ENCODE measurements around the gene PLEKHA4.
"Not testable (repeated sequence)": the region's sequence is repeated elsewhere in the genome, so short reads cannot be mapped to it uniquely, and the experiment has no call there.

PLEKHA4 gene

GRCh38 chr19:48887861-48888612, 19.6 kb upstream of the PLEKHA4 start:
- DNase-seq: no peak

GRCh38 chr19:48883726-48884125, 15.3 kb upstream of the PLEKHA4 start:
- no peak for DNase-seq

DNA sequence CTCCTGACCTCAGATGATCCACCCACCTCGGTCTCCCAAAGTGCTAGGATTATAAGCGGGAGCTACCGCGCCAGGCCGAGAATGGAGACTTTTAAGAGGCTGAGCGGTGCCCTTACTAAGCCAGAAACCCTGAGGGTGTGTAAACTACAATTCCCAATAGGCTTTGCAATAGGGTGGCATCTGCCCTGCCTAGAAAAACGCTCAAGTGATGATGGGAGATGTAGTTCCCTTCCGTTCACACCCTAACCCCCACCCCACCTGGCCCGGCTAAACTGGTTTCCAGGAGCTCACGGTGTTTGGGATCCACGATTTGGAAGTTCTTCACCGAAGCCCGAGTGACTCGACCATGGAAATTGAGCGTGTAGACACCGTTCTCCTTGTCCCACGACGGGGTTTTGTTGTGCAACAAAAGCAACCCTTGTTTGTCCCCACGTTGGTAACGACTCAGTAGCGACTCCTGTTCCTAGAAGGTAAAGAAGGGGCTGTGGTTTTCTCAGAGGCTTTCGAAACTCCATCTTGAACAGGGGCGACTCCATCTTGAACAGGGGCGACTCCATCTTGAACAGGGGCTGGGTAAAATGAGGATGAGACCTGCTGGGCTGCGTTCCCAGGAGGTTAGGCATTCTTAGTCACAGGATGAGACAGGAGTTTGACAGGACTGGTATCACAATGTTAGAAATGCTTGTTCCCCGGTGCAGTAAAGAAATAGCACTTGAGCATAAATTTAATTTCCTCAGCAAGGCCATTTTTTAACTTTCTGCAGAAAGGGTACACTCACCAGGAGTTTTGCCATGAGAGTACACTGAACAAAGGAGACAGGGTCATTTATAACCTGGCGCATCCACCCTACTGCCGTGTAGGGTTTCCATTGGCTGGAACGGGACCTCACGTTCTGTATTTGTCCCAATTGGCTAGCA, 13.6 kb upstream of the PLEKHA4 start:
- peak; percentile 58 for DNase-seq

GRCh38 chr19:48879696-48880095, 11.3 kb upstream of the PLEKHA4 start:
- DNase-seq: not testable (repeated sequence)

DNA sequence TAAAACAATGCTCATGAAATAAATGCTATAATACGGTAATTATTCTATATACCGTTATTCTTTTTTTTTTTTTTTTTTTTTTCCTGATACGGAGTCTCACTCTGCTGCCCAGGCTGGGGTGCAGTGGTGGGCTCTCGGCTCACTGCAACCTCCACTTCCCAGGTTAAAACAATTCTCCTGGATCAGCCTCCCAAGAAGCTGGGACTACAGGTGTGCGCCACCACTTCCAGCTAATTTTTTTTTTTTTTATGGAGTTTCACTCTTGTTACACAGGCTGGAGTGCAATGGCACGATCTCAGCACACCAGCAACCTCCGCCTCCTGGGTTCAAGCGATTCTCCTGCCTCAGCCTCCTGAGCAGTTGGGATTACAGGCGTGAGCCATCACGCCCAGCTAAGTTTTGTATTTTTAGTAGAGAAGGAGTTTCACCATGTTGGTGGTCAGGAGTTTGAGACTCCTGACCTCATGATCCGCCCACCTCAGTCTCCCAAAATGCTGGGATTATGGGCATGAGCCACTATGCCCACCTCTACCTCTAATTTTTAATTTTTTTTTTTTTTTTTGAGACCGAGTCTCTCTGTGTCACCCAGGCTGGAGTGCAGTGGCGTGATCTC, 10.7 kb upstream of the PLEKHA4 start:
- no peak for DNase-seq

DNA sequence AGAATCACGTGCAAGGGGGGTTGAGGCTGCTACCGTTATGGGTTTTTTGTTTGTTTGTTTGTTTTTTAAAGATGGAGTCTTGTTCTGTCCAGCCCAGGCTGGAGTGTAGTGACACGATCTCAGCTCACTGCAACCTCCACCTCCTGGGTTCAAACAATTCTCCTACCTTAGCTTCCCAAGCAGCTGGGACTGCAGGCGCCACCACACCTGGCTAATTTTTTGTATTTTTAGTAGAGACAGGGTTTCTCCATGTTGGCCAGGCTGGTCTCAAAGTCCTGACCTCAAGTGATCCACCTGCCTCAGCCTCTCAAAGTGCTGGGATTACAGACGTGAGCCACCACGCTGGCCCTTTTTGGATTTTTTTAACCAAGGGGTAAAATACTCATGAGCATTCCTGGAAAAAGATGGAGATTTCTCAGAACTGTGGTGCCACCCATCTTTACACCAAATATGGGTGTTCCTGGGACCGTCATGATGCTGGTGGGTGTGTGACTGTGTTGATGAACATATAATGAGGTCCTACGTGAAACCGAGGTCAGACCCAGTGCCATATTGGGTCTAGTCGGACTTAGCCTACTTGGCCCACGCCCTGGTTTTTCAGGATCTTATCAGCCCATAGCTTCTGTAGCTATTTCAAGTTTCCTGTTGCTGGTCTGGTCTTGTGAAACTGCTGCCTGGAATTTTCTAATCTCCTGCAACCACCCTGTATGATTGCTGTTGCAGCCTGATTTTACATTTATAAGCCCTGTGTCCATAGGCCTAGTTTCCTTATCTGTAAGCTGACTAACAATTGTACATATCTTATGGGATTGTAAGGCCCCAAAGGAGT, 10.0 kb upstream of the PLEKHA4 start:
- DNase-seq: peak; percentile 100

DNA sequence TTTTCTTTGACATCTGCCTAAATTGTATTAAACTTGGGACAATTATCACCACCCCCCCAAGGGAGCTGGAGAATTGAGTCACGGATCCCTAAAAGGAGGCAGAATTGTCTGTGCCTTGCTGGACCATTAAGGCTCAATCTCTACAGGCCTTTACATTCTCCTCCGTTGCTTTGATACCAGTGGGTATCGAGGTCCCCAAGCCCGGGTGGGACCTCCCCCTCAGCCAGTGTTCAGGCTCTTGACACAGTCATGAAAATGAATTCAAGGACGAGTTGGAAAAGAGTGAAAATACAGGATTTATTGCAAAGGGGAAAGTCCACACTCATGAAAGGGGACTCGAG, 9.4 kb upstream of the PLEKHA4 start:
- no peak for DNase-seq

- DNase-seq: peak; percentile 94
Measured at GRCh38 chr19:48876043-48876981, 7.9 kb upstream of the PLEKHA4 start.

- peak; percentile 75 for DNase-seq
Measured at GRCh38 chr19:48874303-48875135, 6.1 kb upstream of the PLEKHA4 start.

GRCh38 chr19:48873476-48874302, 5.3 kb upstream of the PLEKHA4 start:
- peak; percentile 99 for DNase-seq

DNA sequence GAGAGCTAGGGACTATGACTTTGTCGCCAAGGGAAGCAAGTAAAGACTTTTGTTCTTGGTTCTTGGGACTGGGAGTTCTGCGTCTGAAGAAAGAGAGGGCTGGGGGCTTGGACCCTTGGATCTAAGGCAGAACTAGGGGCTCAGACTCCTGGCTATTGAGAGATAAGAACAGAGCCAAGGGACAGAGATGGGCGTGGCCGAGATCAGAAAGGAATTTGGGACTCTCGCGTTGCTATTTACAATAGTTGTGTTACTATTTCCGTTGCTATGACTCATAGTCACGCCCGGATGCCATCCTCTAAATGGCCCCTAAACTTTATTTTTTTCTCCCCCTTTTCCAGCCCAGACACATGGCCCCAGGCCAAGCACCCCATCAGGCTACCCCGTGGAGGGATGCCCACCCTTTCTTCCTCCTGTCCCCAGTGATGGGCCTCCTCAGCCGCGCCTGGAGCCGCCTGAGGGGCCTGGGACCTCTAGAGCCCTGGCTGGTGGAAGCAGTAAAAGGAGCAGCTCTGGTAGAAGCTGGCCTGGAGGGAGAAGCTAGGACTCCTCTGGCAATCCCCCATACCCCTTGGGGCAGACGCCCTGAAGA, 4.6 kb upstream of the PLEKHA4 start:
- DNase-seq: peak; percentile 96

- peak; percentile 100 for DNase-seq
Measured at GRCh38 chr19:48872182-48872883, 3.9 kb upstream of the PLEKHA4 start, which contains the start of gene PPP1R15A. Gene PPP1R15A, plus strand, starts transcription at chr19:48872421. Its CDS starts 813 bp downstream, at chr19:48873234.

- not testable (repeated sequence) for DNase-seq
Measured at GRCh38 chr19:48871471-48872181, 3.2 kb upstream of the PLEKHA4 start.

- DNase-seq: no peak
Measured at GRCh38 chr19:48870048-48870447, 1.6 kb upstream of the PLEKHA4 start.

- DNase-seq: no peak
Measured at GRCh38 chr19:48867746-48868113, 687 bp downstream of the PLEKHA4 start.

- DNase-seq: peak; percentile 64
Measured at GRCh38 chr19:48867123-48867745, 1.2 kb downstream of the PLEKHA4 start.

DNA sequence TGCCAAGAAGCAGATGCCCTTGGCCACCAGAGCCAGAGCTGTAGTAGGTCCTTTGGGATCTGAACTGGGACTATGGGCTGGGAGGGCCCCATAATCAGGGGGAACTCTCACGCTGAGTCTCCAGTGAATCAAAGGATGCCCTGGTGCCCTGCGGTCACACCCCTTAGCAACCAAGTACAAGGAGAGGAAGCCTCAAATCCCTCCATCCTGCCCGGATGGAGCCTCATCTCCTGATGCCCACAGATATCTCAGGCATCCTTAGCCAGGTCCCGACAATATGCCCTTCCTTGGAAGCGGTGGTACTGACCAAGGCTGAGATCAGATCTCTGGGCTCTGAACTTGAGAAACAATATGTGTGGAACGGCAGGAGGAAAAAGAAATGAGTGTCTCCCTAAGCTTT, 1.7 kb downstream of the PLEKHA4 start:
- DNase-seq: no peak

All from OCI-M1 (cell line).